ENCODE measurements around the gene RFNG. TPM values are rescaled to one million over a fixed set of nuclear protein-coding genes. Genes with fewer than 3 reads are reported as not detected.

The RFNG gene
- total and polyA plus RNA-seq, 8 donors = 12.5 to 66.5 (median 27.1) TPM

DNA sequence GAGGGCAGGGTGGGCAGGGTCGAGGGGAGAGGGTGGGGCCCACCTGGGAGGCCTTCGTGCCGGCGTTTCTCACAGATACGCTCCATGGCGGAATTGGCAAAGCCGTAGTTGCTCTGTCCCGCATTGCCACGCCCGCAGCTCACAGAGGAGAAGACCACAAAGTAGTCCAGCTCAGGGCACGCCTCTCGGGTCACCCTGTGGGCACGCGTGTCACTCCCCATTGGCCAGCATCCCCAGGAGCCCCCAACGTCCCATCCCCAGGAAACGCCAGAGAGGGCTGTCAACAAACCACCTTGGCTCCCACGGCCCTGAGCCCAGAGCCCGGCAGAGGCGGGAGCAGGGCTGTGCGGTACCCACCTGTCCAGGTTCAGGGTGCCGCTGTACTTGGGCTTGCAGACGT lies 30.4 kb upstream of the RFNG start:
- Histone ChIP-seq H3K4me3 (no peak overlapping the region), H3K27ac (no peak overlapping the region), H3K27me3 (no peaks in the 10 kb centered on the region), H3K9me3 (no peaks in the 10 kb centered on the region), H3K4me1 (no peaks in the 10 kb centered on the region), H3K36me3 (peaks cover 81 to 94% (median 92%) of the 10 kb centered on the region in 4 donors)
- DNase-seq = no peak
- TF ChIP-seq POLR2AphosphoS5 (IDR thresholded peaks at IDR 0.05) = no peak
- TF ChIP-seq, protein P1, sequence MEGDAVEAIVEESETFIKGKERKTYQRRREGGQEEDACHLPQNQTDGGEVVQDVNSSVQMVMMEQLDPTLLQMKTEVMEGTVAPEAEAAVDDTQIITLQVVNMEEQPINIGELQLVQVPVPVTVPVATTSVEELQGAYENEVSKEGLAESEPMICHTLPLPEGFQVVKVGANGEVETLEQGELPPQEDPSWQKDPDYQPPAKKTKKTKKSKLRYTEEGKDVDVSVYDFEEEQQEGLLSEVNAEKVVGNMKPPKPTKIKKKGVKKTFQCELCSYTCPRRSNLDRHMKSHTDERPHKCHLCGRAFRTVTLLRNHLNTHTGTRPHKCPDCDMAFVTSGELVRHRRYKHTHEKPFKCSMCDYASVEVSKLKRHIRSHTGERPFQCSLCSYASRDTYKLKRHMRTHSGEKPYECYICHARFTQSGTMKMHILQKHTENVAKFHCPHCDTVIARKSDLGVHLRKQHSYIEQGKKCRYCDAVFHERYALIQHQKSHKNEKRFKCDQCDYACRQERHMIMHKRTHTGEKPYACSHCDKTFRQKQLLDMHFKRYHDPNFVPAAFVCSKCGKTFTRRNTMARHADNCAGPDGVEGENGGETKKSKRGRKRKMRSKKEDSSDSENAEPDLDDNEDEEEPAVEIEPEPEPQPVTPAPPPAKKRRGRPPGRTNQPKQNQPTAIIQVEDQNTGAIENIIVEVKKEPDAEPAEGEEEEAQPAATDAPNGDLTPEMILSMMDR (IDR thresholded peaks at IDR 0.05) = no peak
- TF ChIP-seq EP300 (IDR thresholded peaks at IDR 0.05) = no peak
- TF ChIP-seq POLR2A (IDR thresholded peaks at IDR 0.05) = no peak
- intact Hi-C loops (cut with DNase I; ENCODE audit: low total_unique reads) = no loop called here
- 84 to 89% (median 85%) methylated on average over 17 to 22 of the region's 22 CpGs for WGBS, 5 donors

DNA sequence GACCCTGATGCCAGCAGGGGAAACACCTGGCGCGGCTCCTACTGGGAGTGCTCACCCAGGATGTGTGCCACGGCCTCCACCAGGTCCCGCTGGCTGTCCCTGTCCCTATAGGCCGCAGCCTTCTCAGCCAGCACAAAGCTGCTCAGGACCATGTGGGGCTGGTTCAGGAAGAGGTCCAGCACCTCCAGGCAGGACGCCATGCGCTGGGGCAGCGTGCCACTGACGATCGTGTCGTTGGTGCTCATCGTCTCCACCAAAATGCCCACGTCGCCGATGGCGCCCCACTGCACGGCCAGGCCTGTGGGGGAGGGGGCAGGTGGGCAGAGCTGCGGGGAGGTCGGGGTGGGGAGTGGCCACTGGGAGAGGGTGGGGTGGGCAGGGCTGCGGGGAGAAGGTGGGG lies 29.9 kb upstream of the RFNG start:
- 86 to 96% (median 92%) methylated on average over 11 to 20 of the region's 20 CpGs for WGBS, 5 donors
- H3K4me3 ChIP-seq = no peak overlapping the region
- no peak for DNase-seq
- H3K9me3 ChIP-seq = no peaks in the 10 kb centered on the region
- H3K27ac ChIP-seq = no peak overlapping the region
- peaks cover 76 to 90% (median 88%) of the 10 kb centered on the region in 4 donors for H3K36me3 ChIP-seq
- no peaks in the 10 kb centered on the region for H3K4me1 ChIP-seq
- no peaks in the 10 kb centered on the region for H3K27me3 ChIP-seq
- no peak for TF ChIP-seq POLR2A (IDR thresholded peaks at IDR 0.05)
- no peak for TF ChIP-seq EP300 (IDR thresholded peaks at IDR 0.05)
- TF ChIP-seq, protein P1 (IDR thresholded peaks at IDR 0.05) = no peak
- TF ChIP-seq POLR2AphosphoS5 (IDR thresholded peaks at IDR 0.05) = no peak
- intact Hi-C loops (cut with DNase I; ENCODE audit: low total_unique reads) = no loop called here

- TF ChIP-seq POLR2AphosphoS5 (IDR thresholded peaks at IDR 0.05) (no peak), EP300 (IDR thresholded peaks at IDR 0.05) (no peak), POLR2A (IDR thresholded peaks at IDR 0.05) (no peak)
- TF ChIP-seq, protein P1 (IDR thresholded peaks at IDR 0.05) = no peak
- no peaks in the 10 kb centered on the region for H3K9me3 ChIP-seq
- no peaks in the 10 kb centered on the region for H3K4me1 ChIP-seq
- no peak for DNase-seq
- no peak overlapping the region for H3K27ac ChIP-seq
- intact Hi-C loops (cut with DNase I; ENCODE audit: low total_unique reads) = no loop called here
- 91 to 97% (median 94%) methylated on average over 22 to 44 of the region's 44 CpGs for WGBS, 5 donors
- H3K4me3 ChIP-seq = no peak overlapping the region
- H3K27me3 ChIP-seq = no peaks in the 10 kb centered on the region
- peaks cover 70 to 84% (median 82%) of the 10 kb centered on the region in 4 donors for H3K36me3 ChIP-seq
These were observed 29.3 kb upstream of the RFNG start for GRCh38 chr17:82080789-82081464.

GRCh38 chr17:82080048-82080788 lies 28.6 kb upstream of the RFNG start:
- H3K36me3 ChIP-seq = peaks cover 63 to 77% (median 74%) of the 10 kb centered on the region in 4 donors

More at GRCh38 chr17:82080048-82080788, 28.6 kb upstream of the RFNG start:
- Histone ChIP-seq H3K27me3 (no peaks in the 10 kb centered on the region), H3K27ac (no peak overlapping the region), H3K4me1 (no peaks in the 10 kb centered on the region), H3K4me3 (no peak overlapping the region), H3K9me3 (no peaks in the 10 kb centered on the region)
- TF ChIP-seq POLR2A (IDR thresholded peaks at IDR 0.05) = no peak
- TF ChIP-seq POLR2AphosphoS5 (IDR thresholded peaks at IDR 0.05) = no peak
- TF ChIP-seq EP300 (IDR thresholded peaks at IDR 0.05) = no peak
- TF ChIP-seq, protein P1 (IDR thresholded peaks at IDR 0.05) = no peak
- intact Hi-C loops (cut with DNase I; ENCODE audit: low total_unique reads) = no loop called here
- DNase-seq = no peak
- WGBS, 5 donors = 87 to 90% (median 89%) methylated on average over 24 to 36 of the region's 36 CpGs
